HG03060 (cell line): ENCODE data around the gene LTBR.

Experiments
- ATAC-seq: cut with Tn5 transposase; IDR thresholded peaks from one replicate; pipeline ENCODE4 v1.9.1; 2021; ENCODE audit warnings: low read depth, moderate number of reproducible peaks; ENCODE audit not compliant: unreplicated experiment

Gene LTBR

DNA sequence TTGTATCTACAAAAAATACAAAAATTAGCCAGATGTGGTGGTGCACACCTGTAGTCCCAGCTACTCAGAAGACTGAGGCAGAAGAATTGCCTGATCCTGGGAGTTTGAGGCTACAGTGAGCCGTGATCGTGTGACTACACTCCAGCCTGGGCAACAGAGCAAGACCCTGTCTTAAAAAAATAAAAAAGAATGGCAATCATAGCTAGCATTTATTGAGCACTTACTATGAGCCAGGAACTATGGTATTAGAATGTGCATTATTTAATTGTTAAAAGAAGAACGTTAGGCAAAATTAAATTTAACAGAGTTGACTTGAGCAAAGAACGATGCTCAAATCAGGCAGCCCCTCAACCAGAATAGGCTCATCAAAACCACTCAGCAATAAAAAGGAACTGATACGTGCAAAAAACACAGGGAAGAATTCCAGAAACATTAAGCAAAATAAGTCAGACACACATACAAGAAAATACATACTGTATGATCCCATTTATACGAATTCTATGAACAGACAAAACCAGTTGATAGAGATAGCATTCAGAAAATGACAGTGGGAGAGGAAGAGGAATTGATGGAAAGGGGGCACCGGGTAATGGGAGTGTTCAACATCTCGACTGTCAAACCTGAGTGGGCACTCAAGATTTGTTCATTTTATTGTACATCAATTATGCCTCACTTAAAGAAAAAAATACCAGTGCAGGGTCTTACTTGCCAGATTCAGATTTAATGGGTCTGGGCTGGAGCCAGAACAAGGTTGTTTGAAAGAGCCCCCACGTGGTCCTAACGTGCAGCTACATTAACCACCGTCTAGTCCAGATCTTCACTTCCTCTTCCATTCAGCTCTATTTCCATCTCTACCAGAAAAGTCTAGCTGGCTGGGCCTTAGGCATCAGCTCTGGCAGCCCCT lies 16.6 kb upstream of the LTBR start:
- ATAC-seq: no peak

DNA sequence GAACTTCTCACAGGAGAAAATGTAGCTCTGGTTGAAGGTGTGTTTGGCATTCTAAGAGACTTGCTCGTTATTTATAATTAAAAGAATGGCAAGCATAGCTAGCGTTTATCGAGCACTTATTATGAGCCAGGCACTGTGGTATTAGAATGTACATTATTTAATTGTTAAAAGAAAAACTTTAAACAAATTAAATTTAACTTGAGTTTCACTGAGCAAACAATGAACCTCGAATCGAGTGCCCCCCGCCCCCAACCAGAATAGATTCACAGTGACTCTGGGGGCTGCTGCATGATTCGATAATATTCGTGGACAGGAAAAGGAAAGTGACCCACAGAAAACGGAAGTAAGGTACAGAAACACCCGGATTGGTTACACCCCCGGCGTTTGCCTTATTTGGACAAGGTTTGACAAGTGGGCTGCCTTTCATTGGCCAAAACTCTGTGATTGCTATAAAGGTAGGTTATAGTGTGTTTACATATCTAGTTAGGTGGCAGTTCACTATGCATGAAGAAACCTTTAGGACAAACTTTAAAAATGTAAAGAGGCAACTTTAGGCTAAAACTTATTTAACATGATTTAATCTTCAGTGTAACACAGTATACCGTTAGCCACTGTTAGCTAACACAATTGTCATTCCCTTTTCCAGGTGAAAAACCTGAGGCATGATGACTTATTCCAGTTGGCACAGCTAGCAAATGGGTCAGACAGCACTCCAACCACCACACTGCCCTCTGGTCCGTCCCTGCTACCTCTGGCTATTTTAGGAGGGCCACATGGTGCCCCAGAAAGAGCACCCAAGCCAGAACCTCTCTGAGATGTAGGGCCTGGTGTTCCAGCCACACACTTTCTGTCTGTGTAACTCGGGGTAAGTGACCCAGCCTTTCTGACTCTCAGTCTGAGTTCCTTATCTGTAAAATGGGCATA lies 15.7 kb upstream of the LTBR start:
- ATAC-seq: no peak

DNA sequence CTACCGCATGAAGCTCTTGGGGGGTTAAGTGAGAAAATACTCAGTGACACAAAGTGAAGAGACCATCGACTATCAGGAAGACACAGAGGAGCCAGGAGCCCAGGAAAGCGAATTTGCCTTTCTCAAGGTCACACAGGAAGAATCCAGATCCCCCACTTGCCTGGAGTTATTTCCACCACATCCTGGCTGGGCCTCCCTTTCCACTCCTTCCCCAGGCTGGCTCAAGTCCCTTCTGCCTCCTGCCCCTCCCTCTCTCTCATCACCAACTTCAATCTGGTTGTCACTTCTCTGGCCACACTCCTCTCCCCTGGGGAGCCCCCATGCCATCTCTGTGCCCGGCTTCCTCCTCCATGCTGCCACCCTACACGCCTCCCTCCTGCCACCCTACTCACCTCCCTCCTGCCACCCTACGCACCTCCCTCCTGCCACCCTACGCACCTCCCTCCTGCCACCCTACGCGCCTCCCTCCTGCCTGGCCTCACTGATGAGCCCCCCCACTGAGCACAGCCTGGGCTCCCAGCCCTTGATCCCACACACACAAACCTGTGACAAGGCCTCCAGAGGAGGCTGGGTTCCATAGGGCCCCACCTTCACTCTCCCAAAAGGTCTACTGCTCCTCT lies 14.9 kb upstream of the LTBR start:
- ATAC-seq: no peak

DNA sequence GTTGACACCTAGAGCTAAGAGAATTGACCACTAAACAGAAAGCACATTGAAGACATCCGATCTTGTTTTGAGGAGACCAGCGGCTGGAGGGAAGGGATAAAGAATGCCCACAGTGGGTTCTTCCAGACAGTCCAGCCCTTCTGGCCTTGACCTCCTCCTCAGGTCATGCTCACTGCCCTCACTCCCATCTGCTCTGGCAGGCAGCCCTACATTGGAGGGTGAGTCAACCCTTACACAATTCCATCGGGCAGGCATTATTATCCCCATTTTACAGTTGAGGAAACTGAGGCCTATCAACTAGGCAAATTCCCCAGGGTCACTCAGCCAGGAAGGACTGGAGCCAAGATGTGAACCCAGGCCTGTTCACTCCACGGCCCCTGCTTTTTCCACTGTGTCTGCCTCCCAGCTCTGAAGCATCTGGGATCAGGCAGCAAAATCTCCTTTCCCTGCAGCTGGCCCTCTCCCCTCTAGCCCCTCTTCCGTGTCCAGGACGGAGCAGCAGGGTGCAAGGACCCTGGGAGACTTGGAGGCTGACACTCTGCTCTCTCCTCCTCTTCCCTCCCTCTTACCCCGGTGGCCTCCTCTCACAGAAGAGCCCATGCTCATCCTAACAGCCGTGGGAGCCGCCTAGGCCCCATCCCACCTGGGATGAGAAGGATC lies 13.9 kb upstream of the LTBR start:
- ATAC-seq: no peak

DNA sequence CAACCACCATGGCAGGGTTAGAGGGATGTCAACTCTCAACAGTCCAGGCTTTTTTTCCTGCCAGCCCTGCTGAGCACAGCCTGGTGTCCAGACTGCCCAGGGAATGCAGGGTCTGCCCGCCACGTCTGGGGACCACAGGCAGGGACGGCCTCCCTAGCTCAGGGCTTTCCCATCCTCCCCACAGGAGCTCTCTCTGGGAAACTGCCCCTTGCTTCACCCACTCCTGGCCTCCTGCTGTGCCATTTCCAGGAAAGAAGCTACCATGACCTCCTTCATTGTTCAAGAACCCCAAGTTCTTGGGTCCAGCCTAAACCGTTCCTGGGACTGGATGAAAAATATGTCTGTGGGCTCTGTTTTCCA lies 13.4 kb upstream of the LTBR start:
- no peak for ATAC-seq

DNA sequence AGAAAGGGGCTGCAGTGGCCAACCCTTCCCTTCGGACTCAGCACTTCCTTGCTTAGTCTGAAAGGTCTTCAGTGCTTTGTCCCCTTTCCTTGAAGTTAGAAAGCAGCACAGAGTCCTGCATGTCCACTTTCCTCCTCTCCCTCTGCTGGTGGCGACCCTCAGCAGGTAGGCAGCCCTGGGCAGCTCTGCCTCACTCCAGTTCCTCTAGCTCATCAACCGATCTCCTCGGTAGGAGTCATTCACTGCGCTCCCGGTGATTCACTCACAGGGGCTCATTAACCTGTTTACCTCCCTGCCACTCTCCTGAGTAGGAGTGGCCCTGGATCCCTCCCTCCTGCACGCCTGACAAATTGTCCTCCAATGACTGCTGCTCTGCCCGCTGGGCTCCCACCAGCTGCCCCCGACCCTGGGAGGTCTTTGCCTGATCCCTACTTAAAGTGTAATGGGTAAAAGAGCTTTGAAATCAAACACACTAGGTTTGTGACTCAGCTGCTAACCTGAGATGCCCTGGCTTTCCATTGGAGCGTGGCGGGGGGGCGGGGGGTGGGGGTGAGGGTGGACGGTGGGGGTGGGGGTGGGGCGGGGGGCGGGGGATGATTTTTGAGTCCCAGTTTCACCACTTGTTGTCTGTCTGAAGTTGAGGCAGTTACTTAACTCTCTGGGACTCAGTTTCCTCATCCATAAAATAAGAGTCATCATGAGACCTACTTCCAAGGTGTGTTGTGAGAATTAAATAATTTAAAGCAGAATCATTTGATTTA lies 12.8 kb upstream of the LTBR start:
- no peak for ATAC-seq

DNA sequence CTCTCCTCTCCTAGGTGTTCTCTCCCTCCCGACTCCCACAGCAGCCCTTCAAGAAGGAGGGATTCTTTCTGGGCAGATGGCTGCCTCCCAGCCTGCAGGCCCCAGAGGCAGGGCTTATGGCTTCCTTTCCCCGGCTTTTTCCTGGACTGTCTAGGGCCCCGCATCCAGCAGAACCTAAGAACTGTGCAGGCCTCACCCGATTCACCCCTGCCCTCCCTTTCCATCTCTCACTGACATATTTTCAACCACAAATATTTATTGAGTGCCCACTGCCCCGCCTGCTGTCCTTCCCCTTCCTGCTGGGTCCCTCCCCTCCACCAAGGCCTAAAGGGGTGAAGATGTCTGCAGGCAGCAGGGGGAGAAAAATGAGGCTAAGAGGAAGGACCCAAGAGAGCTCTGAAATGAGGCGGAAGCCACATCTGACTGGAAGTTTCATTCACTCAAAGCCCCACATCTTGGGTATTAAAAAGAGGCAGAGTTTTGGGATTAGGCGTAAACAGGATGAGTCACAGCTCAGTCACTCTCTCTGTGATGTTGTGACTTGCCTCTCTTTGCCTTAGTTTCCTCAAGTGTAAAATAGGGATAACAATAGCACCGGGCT lies 11.5 kb upstream of the LTBR start:
- no peak for ATAC-seq

DNA sequence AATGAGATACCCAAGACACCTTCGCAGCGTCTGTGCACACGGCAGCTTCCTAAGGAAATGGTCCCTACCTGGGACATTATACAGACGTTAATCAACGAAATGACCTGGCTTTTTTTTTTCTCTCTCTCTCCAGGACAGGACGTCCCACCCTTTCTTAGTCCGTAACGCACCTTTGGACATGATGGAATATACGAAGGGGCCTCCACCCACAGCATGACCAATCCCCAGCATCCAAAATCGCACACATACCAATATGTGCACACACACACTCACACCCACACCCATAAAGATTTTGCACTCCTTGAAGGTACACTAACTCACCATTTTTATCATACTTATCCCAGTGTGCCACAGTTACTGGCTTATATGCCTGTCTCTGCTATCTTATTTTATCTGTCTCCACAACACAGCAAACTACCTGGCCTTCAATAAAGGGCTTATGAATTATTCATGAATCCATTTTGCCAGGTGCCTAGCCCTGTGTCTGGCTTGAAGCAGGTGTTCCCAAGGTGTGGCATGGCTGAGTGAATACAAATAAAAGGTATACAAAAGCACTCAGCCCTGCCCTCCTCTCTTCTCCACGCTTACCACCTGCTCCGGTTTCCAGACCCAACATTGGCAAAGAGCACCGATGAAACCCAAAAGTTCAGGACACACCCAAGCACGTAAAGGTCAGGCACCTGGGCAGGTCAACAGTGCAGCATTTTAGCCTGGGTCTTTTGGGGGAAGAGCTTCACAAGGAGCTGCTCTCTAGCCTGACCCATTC lies 10.8 kb upstream of the LTBR start:
- no peak for ATAC-seq

DNA sequence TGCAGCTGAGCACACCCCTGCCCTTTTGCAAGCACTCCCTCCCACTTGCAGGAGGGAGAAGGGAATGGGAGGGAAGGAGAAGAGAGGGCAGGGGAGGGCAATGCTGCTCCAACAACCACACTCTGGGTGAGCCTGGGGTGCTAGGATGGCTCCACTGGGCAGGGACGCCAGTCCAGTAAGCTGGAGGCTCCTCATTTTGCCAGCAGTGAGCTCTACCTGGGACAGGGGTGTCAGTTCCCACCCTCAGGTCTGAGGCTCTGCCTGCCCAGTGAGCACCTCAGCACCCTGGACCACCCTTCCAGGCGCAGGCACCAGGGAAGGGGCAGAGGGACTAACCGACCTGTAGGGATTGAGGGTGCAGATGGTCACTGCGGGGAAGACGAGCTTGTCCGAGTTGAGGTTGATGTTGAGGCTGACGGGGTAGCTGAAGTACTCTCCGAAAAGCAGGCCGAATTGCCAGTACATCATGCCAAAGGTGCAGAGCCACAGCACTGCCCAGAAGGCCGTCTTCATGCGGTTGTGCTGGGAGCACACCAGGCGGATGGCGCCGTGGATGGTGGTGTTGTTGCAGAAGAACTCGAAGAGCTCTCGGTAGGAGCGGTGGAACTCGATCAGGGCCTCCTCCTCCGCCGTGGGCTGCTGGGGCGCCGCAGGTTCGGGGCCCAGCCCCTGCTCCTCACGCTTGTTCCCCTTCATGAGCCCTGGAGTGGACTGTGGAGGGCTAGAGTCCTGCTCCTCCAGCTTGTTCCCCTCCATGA lies 9.8 kb upstream of the LTBR start:
- ATAC-seq: no peak

DNA sequence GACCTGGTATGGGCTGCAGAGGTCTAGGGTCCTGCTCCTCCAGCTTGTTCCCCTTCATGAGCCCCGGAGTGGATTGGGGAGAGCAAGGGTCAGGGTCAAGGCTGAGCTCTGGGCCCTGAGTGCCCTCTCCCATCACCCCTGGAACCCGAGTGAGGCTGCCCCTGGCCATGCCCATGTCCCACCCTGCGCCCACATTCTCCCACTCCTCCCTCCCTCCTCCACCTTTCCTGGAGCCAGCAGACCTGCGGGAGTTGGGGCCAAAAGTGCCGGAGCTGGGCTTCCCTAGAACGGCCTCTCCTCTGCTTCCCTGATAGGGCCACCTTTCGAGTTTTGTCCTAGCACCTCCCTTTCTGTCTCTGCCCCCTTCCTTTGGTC lies 9.2 kb upstream of the LTBR start:
- ATAC-seq: no peak

DNA sequence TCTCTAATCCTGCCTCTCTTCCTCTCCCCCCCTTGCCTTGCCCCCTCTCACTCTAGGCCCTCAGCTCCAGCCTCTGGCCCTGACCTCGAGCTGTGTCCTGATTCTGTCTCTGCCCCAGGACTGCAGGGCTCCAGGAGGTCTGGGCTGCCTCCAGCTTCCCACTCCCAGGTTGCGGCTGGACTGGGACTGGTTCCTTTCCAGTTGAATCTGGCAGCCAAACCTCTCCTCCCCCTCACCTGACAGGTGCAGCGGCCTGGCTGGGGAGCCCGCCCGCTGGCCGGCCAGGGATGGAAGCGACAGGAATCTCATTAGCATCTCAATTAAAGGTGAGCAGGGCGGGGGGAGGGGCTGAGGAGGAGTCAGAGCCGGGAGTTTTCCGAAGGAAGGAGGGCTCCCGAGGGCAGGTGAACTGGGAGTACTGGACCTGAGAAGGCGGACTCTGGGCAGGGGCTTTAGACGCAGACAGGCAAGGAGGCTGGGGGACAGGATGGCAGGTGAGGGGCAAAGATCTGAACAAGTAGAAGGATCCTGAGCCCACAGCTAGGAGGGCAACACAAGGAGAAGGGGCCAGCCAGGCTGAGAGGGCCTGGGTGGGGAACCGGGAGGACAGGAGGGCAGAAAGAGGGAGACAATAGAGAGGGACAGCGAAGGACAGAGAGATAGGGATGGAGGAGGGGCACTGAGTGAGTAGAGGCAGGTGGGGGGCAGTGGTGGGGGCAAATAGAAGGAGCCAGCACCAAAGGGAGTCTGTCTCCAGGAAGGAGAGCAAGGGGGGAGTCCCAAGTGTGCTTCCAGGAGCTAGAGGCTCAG lies 8.5 kb upstream of the LTBR start, which contains the start of gene SCNN1A:
TSS of gene SCNN1A (minus strand) at position 295 of the 810 bp plus-strand sequence. CDS start 780 bp downstream, outside the sequence.
- ATAC-seq: no peak

DNA sequence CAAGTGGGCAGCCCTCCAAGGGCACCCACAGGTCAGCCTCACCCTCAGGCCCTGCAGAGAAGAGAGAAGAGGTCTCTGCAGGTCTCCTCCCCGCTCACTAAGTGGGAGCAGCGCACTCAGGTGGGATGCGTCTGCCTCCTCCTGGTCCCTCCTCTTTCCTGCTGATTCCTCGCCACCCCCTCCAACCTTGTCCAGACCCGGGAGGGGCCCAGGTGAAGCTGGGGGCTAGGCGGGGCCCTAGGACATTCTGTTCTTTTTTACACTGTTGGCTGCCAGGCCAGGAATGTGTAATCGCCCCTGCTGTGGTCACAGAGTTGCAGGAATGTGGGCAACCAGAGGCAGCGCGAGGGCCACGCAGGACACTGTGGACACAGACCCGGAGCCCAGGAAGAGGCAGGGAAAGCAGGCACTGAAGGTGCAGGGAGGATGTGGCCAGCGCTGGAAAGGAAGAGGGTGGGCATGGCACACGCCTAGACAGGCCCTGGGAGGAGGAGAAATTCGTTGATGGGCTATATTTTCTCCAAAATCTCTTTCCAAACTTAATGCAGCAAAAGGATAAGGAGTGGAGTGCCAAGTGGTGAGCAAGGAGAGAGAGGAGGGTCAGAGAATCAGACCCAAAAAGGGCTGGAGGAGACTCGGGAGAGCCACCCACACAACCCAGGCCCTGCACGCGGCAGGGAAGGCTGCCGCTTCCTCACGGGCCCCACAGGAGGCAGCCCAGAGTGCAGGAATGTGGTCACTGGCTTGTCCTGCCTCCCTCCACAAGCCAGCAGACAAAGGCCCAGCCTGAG lies 7.7 kb upstream of the LTBR start:
- ATAC-seq: no peak

DNA sequence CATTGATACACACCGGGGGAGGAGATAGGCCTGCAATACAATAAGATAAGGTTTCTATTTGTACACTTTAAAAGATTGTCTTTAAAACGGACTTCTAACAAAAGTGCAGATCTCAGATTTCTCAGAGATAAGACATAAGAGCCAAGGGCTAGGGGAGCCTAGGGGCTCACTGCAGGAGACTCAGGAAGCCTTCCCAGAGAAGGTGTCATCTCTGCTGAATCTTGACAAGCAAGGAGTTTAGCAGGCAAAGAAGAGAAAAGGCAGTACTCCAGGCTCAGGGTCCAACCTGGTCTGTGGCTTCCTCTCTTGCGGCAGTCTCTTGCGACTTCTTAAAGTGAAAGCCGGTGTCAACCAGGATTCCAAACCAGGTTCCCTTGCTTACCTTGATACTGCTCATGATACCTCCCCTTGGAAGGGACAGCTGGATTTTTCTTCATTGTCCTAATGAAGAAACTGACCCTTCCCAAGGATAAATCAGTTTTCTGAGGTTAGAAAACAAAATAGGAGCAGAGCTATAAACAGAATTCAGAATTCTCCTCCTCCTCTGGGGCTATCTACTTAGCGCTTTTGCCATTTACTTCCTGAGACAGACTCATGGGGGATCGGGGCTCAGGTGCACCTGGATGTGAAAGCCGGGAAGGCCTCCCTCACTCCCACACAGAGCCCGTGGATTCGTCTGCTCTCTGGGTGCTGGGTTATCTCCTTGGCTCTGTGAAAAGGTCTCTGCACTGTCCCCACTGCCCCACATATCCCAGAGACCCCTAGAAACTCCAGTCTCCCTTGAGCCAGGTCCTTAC lies 6.9 kb upstream of the LTBR start:
- no peak for ATAC-seq

DNA sequence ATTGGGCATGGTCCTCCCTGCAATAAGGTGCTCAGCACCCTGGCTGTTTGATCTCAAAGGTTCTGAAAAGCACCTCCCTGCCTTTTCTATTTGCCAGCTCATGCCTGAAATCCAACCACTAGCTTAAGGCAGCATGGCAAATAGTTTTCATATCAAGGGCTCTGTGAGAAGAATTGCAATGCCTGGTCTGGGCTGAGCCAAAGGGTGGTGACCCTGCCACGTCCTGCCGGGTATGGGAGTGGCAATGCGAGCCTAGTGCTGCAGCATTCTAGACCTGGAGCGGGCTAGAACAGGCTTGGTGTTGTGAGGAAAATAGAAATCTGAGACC lies 6.3 kb upstream of the LTBR start:
- no peak for ATAC-seq

DNA sequence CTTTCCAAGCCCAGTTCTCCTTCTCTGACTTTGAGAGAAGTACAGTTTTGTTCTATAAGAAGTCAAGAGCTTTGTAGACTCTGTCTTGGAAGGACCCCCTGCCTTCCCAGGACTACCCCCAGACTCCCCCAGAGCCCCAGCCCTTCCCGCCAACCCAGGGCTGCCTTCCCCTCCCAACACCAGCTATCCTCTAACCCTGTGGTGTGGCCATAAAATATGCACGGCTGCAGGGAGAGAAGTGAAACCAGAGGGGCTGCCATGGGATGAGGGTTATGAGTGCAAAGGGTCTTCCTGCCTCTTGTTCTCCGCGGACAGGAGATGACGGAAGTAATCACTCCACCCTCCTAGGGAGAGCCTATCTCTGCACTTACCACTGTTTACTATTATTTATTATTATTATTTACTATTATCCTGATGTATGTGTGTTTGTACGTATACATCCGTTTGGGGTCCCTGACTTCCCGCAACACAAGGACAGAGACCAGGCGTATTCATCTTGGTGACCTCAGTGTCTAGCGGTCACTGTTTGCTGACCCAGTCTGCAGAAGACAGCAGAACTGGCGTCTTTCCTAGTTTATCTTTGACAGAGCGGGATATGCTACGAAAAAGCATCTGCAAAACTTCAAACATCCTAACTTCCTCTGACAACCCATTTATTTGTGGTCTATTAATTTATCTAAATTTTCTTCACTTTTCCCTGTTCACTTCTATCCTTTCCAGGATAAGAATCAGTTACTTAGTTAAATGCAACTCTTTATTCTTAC lies 5.1 kb upstream of the LTBR start:
- no peak for ATAC-seq
